SU-DHL-6 (cell line): ENCODE results near the gene ABI1.

Experiments used
- H2AFZ ChIP-seq: fragments of 200-600 bp; sonication (generic); 2 replicates; pipeline ENCODE4 v1.6.1; 2014; ENCODE audit warnings: low read depth, mild to moderate bottlenecking, moderate library complexity, mixed read lengths, antibody characterized with exemption, low read length; ENCODE audit not compliant: severe bottlenecking
- H3F3A ChIP-seq: fragments of 200-600 bp; shearing (Covaris generic); 2 replicates; pipeline ENCODE4 v1.6.0; 2016; ENCODE audit warnings: antibody characterized with exemption, mild to moderate bottlenecking; ENCODE audit not compliant: insufficient read depth
- H3K27ac ChIP-seq: fragments of 200-600 bp; sonication (generic); 2 replicates; pipeline ENCODE4 v1.5.1; 2016; ENCODE audit warnings: low read depth, mild to moderate bottlenecking, low read length, moderate library complexity, mixed read lengths
- H3K27me3 ChIP-seq: fragments of 200-600 bp; sonication (generic), shearing (Covaris generic); 2 replicates; pipeline ENCODE4 v1.6.0; 2014; ENCODE audit warnings: mild to moderate bottlenecking, low read length
- H3K36me3 ChIP-seq: fragments of 200-600 bp; sonication (generic); 2 replicates; pipeline ENCODE4 v1.6.1; 2014; ENCODE audit warnings: mild to moderate bottlenecking, low read length, mixed read lengths
- H3K4me2 ChIP-seq: fragments of 300-600, 200-600 bp; shearing (Covaris generic), sonication (generic); 2 replicates; pipeline ENCODE4 v1.6.0; 2014; ENCODE audit warnings: low read length, low read depth, mild to moderate bottlenecking; ENCODE audit not compliant: poor library complexity, severe bottlenecking
- H3K4me3 ChIP-seq: fragments of 200-600 bp; sonication (generic); 2 replicates; pipeline ENCODE4 v1.5.1; 2014; ENCODE audit warnings: antibody characterized with exemption, low read length, mild to moderate bottlenecking, mixed read lengths; ENCODE audit not compliant: insufficient read depth, poor library complexity, severe bottlenecking
- H3K79me2 ChIP-seq: fragments of 200-600 bp; sonication (generic); 2 replicates; pipeline ENCODE4 v1.6.1; 2014; ENCODE audit warnings: mild to moderate bottlenecking, low read length, moderate library complexity; ENCODE audit not compliant: insufficient read depth
- H3K9ac ChIP-seq: fragments of 200-600 bp; sonication (generic); 2 replicates; pipeline ENCODE4 v1.7.0; 2014; ENCODE audit warnings: mild to moderate bottlenecking, low read length
- H3K9me2 ChIP-seq: fragments of 200-600 bp; sonication (generic); replicated peaks from 2 replicates; pipeline ENCODE4 v1.6.1; 2014; ENCODE audit warnings: low read length; ENCODE audit not compliant: insufficient read depth
- H3K9me3 ChIP-seq: fragments of 200-600 bp; sonication (generic); 2 replicates; pipeline ENCODE4 v1.6.1; 2014; ENCODE audit warnings: low read length, mixed read lengths; ENCODE audit not compliant: insufficient read depth
- H4K20me1 ChIP-seq: fragments of 200-600 bp; sonication (generic); 2 replicates; pipeline ENCODE4 v1.6.1; 2014; ENCODE audit warnings: low read depth, mild to moderate bottlenecking, antibody characterized with exemption, low read length, moderate library complexity, mixed read lengths
- CTCF ChIP-seq: fragments of 200-600 bp; sonication (generic); IDR thresholded peaks from one replicate; pipeline ENCODE4 v1.5.1; 2017; ENCODE audit warnings: antibody characterized with exemption, mild to moderate bottlenecking, low read length, moderate library complexity; ENCODE audit not compliant: insufficient read depth, poor library complexity, severe bottlenecking
- EZH2phosphoT487 ChIP-seq: fragments of 200-600 bp; sonication (generic), shearing (Covaris generic); conservative IDR thresholded peaks from 2 replicates; pipeline ENCODE4 v1.6.1; 2018; ENCODE audit warnings: mild to moderate bottlenecking, antibody characterized with exemption, low read length, moderate library complexity, mixed read lengths

Gene ABI1

GRCh38 chr10:26714415-26715136, 146.2 kb downstream of the ABI1 start:
- Histone ChIP-seq H2AFZ (no peak overlapping the region), H4K20me1 (no peaks in the 10 kb centered on the region)

GRCh38 chr10:26711324-26711723, 149.4 kb downstream of the ABI1 start:
- peaks cover 21% of the 10 kb centered on the region for H3K79me2 ChIP-seq
- TF ChIP-seq EZH2phosphoT487 (no peak), CTCF (no peak)

More at GRCh38 chr10:26714415-26715136, 146.2 kb downstream of the ABI1 start:
- Histone ChIP-seq H3F3A (no peaks in the 10 kb centered on the region), H3K79me2 (peaks cover 15% of the 10 kb centered on the region), H3K27ac (no peak overlapping the region), H3K9me3 (no peaks in the 10 kb centered on the region), H3K9ac (no peak overlapping the region), H3K36me3 (peaks cover 15% of the 10 kb centered on the region; the same call in 1 of the 2 replicates), H3K9me2 (no peaks in the 10 kb centered on the region), H3K4me3 (no peak overlapping the region), H3K27me3 (no peaks in the 10 kb centered on the region), H3K4me2 (no peak overlapping the region)
- TF ChIP-seq CTCF = no peak
- TF ChIP-seq EZH2phosphoT487 = no peak

GRCh38 chr10:26706936-26707335, 153.8 kb downstream of the ABI1 start:
- peaks cover 39% of the 10 kb centered on the region for H3K79me2 ChIP-seq
- H3K9ac ChIP-seq = no peak overlapping the region
- H4K20me1 ChIP-seq = peaks cover 12% of the 10 kb centered on the region
- H2AFZ ChIP-seq = no peak overlapping the region
- peaks cover 28% of the 10 kb centered on the region; the same call in 1 of the 2 replicates for H3K36me3 ChIP-seq
- no peaks in the 10 kb centered on the region for H3K27me3 ChIP-seq
- no peak overlapping the region for H3K4me3 ChIP-seq
- peaks cover 8% of the 10 kb centered on the region; the same call in 1 of the 2 replicates for H3F3A ChIP-seq
- H3K27ac ChIP-seq = no peak overlapping the region
- no peaks in the 10 kb centered on the region for H3K9me3 ChIP-seq
- TF ChIP-seq CTCF = no peak
- no peak for TF ChIP-seq EZH2phosphoT487
- no peaks in the 10 kb centered on the region for H3K9me2 ChIP-seq
- no peak overlapping the region for H3K4me2 ChIP-seq

More at GRCh38 chr10:26711324-26711723, 149.4 kb downstream of the ABI1 start:
- H3K9ac ChIP-seq = no peak overlapping the region
- no peaks in the 10 kb centered on the region for H3F3A ChIP-seq
- H3K9me3 ChIP-seq = no peaks in the 10 kb centered on the region
- H3K36me3 ChIP-seq = peaks cover 4% of the 10 kb centered on the region; the same call in 1 of the 2 replicates
- no peak overlapping the region for H3K4me3 ChIP-seq
- no peak overlapping the region for H2AFZ ChIP-seq
- H4K20me1 ChIP-seq = no peaks in the 10 kb centered on the region
- H3K9me2 ChIP-seq = no peaks in the 10 kb centered on the region
- H3K27ac ChIP-seq = no peak overlapping the region
- no peak overlapping the region for H3K4me2 ChIP-seq
- H3K27me3 ChIP-seq = no peaks in the 10 kb centered on the region
